Measurements from ENCODE around the gene TM4SF1. TPM values are rescaled to one million over a fixed set of nuclear protein-coding genes. Genes with fewer than 3 reads are reported as not detected.

The TM4SF1 gene
- total and polyA plus RNA-seq, 2 donors (not counting 1 experiment from before 2014, with no cell fraction given): not detected

DNA sequence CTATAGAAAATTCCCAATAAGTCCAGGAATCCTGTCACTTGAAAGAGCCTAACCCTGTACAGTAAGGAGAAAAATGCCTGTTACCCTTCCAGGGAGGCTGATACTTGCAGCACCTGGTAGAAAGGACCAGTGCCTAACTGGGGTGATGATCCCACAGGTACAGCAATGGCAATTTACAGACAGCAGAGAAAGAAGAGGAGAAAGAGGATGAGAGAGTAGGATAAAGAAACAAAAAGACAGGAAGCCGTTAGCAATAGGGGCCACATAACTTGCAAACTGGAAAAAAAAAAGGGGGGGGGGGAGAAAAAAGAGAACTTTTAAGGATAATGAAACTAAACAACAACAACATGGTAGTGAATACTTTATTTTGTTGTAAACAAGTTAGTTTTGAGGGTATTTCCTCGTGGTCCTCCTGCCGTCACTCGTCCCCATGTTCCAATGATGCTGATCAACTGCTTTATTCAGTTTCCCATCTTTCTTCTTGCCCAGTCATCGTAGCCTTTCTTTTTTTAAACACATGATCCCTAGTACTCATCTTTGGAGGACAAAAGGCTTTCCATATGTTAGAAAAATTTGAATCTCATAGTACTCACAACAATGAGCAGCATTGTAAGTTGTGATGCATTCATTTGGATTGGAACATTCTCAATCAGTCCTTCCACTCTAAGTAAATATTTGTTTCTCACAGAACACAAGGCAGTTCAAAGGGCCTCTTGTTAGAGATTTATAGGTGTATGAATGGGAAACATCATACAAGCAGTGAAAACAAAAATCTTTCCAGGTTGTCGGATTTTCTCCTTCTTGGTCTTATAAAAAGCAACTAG lies 8.6 kb downstream of the TM4SF1 start:
- H3K9me3 ChIP-seq (ENCODE audit: control extremely low read depth in 1 of 3, control insufficient read depth in 2 of 3, insufficient read depth in 1 of 3, low read length in 2 of 3): no peaks in the 10 kb centered on the region
- no peaks in the 10 kb centered on the region for H3K79me2 ChIP-seq (ENCODE audit: control insufficient read depth, insufficient read depth, low read length)
- H3K27me3 Mint-ChIP-seq: peaks cover 23% of the 10 kb centered on the region
- H3K4me3 ChIP-seq (ENCODE audit: control extremely low read depth in 1 of 5, extremely low read depth in 1 of 5, insufficient read depth in 1 of 5, low read depth in 2 of 5, low read length in 4 of 5): no peak overlapping the region
- H3K4me1 ChIP-seq (ENCODE audit: control insufficient read depth in 2 of 2, insufficient read depth in 2 of 2, low read length in 2 of 2): no peaks in the 10 kb centered on the region
- H4K20me1 ChIP-seq (ENCODE audit: control insufficient read depth, insufficient read depth, low read length, poor library complexity, severe bottlenecking): no peaks in the 10 kb centered on the region
- intact Hi-C loops (cut with micrococcal nuclease): no loop called here
- no peaks in the 10 kb centered on the region for H3K9me3 Mint-ChIP-seq (ENCODE audit: insufficient read depth)
- TF ChIP-seq, protein P1, sequence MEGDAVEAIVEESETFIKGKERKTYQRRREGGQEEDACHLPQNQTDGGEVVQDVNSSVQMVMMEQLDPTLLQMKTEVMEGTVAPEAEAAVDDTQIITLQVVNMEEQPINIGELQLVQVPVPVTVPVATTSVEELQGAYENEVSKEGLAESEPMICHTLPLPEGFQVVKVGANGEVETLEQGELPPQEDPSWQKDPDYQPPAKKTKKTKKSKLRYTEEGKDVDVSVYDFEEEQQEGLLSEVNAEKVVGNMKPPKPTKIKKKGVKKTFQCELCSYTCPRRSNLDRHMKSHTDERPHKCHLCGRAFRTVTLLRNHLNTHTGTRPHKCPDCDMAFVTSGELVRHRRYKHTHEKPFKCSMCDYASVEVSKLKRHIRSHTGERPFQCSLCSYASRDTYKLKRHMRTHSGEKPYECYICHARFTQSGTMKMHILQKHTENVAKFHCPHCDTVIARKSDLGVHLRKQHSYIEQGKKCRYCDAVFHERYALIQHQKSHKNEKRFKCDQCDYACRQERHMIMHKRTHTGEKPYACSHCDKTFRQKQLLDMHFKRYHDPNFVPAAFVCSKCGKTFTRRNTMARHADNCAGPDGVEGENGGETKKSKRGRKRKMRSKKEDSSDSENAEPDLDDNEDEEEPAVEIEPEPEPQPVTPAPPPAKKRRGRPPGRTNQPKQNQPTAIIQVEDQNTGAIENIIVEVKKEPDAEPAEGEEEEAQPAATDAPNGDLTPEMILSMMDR (IDR thresholded peaks at IDR 0.05): no peak
- no peak for TF ChIP-seq EZH2 (IDR thresholded peaks at IDR 0.05; ENCODE audit: borderline replicate concordance, insufficient read depth, low read depth, low read length, poor library complexity, severe bottlenecking)
- DNase-seq: no peak
- ChIA-PET POLR2A (no interaction called here), CTCF (no interaction called here)
- no CpG with 5 or more reads among the region's 6 CpGs for WGBS (ENCODE audit: insufficient coverage)
- no peak for ATAC-seq (ENCODE audit: low read depth)
- no peaks in the 10 kb centered on the region for H3K36me3 ChIP-seq (replicated peaks in 1 of 2; ENCODE audit: control extremely low read depth in 1 of 2, control insufficient read depth in 1 of 2, extremely low read depth in 1 of 2, insufficient read depth in 2 of 2, low read length in 1 of 2)
- no peak overlapping the region for H2AFZ ChIP-seq (ENCODE audit: insufficient read depth, low read depth, low read length, poor library complexity, severe bottlenecking)
- no peak overlapping the region for H3K9ac ChIP-seq (ENCODE audit: low read length)
- no peak overlapping the region for H3K4me3 Mint-ChIP-seq
- H3K27me3 ChIP-seq (replicated peaks in 1 of 4; ENCODE audit: control extremely low read depth in 1 of 4, control insufficient read depth in 3 of 4, insufficient read depth in 4 of 4, low read length in 3 of 4): no peaks in the 10 kb centered on the region
- H3K4me1 Mint-ChIP-seq: no peaks in the 10 kb centered on the region
- no peak overlapping the region for H3K4me2 ChIP-seq (replicated peaks; ENCODE audit: low read depth, low read length, poor library complexity, severe bottlenecking)
- H3K27ac ChIP-seq (ENCODE audit: low read length in 2 of 2): no peak overlapping the region
- H3K27ac Mint-ChIP-seq: no peak overlapping the region

DNA sequence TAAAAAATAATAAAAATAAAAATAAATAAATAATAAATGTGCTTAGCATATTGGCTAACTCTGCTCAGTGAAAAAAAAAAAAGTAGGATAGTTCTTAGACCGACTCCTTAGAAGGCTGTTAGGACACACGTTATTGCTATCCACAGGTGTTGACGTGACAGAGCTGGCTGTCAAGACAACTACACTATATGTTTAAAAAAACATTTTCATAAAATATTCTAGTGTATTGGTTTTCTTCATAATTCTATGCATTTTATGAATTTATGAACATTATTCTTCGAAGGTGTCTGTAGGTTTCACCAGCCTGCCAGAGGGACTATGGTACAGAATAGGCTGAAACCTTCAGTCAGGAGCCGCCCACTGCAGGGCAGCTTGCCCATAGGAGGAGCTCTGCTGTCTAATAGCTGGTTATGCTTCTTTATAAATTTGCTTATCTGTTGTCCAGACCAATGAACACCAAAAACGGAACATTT lies 9.2 kb downstream of the TM4SF1 start:
- CTCF ChIA-PET: no interaction called here
- no peaks in the 10 kb centered on the region for H3K36me3 ChIP-seq (replicated peaks in 1 of 2; ENCODE audit: control extremely low read depth in 1 of 2, control insufficient read depth in 1 of 2, extremely low read depth in 1 of 2, insufficient read depth in 2 of 2, low read length in 1 of 2)
- 100% methylated on average over 1 of the region's 6 CpGs for WGBS (ENCODE audit: insufficient coverage)

More for the DNA sequence above, 9.2 kb downstream of the TM4SF1 start:
- no peaks in the 10 kb centered on the region for H3K9me3 Mint-ChIP-seq (ENCODE audit: insufficient read depth)
- no peak overlapping the region for H3K9ac ChIP-seq (ENCODE audit: low read length)
- intact Hi-C loops (cut with micrococcal nuclease): no loop called here
- TF ChIP-seq EZH2 (IDR thresholded peaks at IDR 0.05; ENCODE audit: borderline replicate concordance, insufficient read depth, low read depth, low read length, poor library complexity, severe bottlenecking): no peak
- TF ChIP-seq, protein P1 (IDR thresholded peaks at IDR 0.05): no peak
- H4K20me1 ChIP-seq (ENCODE audit: control insufficient read depth, insufficient read depth, low read length, poor library complexity, severe bottlenecking): no peaks in the 10 kb centered on the region
- H3K4me3 ChIP-seq (ENCODE audit: control extremely low read depth in 1 of 5, extremely low read depth in 1 of 5, insufficient read depth in 1 of 5, low read depth in 2 of 5, low read length in 4 of 5): no peak overlapping the region
- no peaks in the 10 kb centered on the region for H3K4me1 ChIP-seq (ENCODE audit: control insufficient read depth in 2 of 2, insufficient read depth in 2 of 2, low read length in 2 of 2)
- no peaks in the 10 kb centered on the region for H3K9me3 ChIP-seq (ENCODE audit: control extremely low read depth in 1 of 3, control insufficient read depth in 2 of 3, insufficient read depth in 1 of 3, low read length in 2 of 3)
- H3K4me1 Mint-ChIP-seq: no peaks in the 10 kb centered on the region
- peaks cover 0 to under 1% (median 0%) of the 10 kb centered on the region in 4 experiments for H3K27me3 ChIP-seq (replicated peaks in 1 of 4; ENCODE audit: control extremely low read depth in 1 of 4, control insufficient read depth in 3 of 4, insufficient read depth in 4 of 4, low read length in 3 of 4)
- no peak overlapping the region for H2AFZ ChIP-seq (ENCODE audit: insufficient read depth, low read depth, low read length, poor library complexity, severe bottlenecking)
- H3K4me3 Mint-ChIP-seq: no peak overlapping the region
- no peak for ATAC-seq (ENCODE audit: low read depth)
- no peaks in the 10 kb centered on the region for H3K79me2 ChIP-seq (ENCODE audit: control insufficient read depth, insufficient read depth, low read length)
- DNase-seq: no peak
- H3K27me3 Mint-ChIP-seq: peaks cover 25% of the 10 kb centered on the region
- POLR2A ChIA-PET: no interaction called here
- no peak overlapping the region for H3K27ac ChIP-seq (ENCODE audit: low read length in 2 of 2)
- H3K27ac Mint-ChIP-seq: no peak overlapping the region
- H3K4me2 ChIP-seq (replicated peaks; ENCODE audit: low read depth, low read length, poor library complexity, severe bottlenecking): no peak overlapping the region

Measured in B cell (primary cell).